Kidney capillary endothelial cell (primary cell): ENCODE measurements around the gene PPP3R1.

Experiments used
- DNase-seq: peaks from one replicate; pipeline ENCODE4 v3.0.0-alpha.2; 2018; ENCODE audit warnings: low spot score

The PPP3R1 gene

GRCh38 chr2:68151037-68151436 is 101.3 kb downstream of the PPP3R1 start:
- peak; percentile 74 for DNase-seq

- no peak for DNase-seq
Observed at GRCh38 chr2:68141875-68142274, 110.5 kb downstream of the PPP3R1 start.

- no peak for DNase-seq
Observed at GRCh38 chr2:68135448-68136320, 116.6 kb downstream of the PPP3R1 start.

- DNase-seq: no peak
Observed at GRCh38 chr2:68134554-68134953, 117.8 kb downstream of the PPP3R1 start.

GRCh38 chr2:68134120-68134519 is 118.2 kb downstream of the PPP3R1 start:
- no peak for DNase-seq
